Thymus (tissue), 11 donors: ENCODE data around the gene PIP4K2C. TPM values are rescaled to one million over a fixed set of nuclear protein-coding genes. Genes with fewer than 3 reads are reported as not detected.

Experiments used
- DNase-seq, 9 donors: peaks; one replicate each; pipeline ENCODE4 v3.0.0-alpha.2; 2013; ENCODE audit warnings: low spot score in 9 of 9, low read depth in 6 of 9, missing footprints in 1 of 9
- H3K27ac ChIP-seq, 2 donors: one replicate each; pipeline ENCODE4 v1.5.1; 2013; ENCODE audit warnings: control low read depth in 1 of 2, low read depth in 1 of 2, low read length in 1 of 2, mild to moderate bottlenecking in 1 of 2, moderate library complexity in 1 of 2
- H3K27me3 ChIP-seq, 2 donors: one replicate each; pipeline ENCODE4 v1.5.1; 2013; ENCODE audit warnings: low read length in 1 of 2; ENCODE audit not compliant: control insufficient read depth in 2 of 2, insufficient read depth in 1 of 2
- H3K36me3 ChIP-seq, 2 donors: one replicate each; pipeline ENCODE4 v1.5.1; 2013; ENCODE audit warnings: low read length in 1 of 2, mild to moderate bottlenecking in 1 of 2, moderate library complexity in 1 of 2; ENCODE audit not compliant: control insufficient read depth in 2 of 2, insufficient read depth in 2 of 2
- H3K4me1 ChIP-seq, 2 donors: one replicate each; pipeline ENCODE4 v1.5.1; 2013; ENCODE audit warnings: low read length in 2 of 2; ENCODE audit not compliant: control insufficient read depth in 2 of 2, insufficient read depth in 2 of 2
- H3K4me3 ChIP-seq, 2 donors: one replicate each; pipeline ENCODE4 v1.5.1; 2013; ENCODE audit warnings: low read length in 2 of 2, control low read depth in 1 of 2, mild to moderate bottlenecking in 1 of 2
- H3K9me3 ChIP-seq, 2 donors: one replicate each; pipeline ENCODE4 v1.5.1; 2013; ENCODE audit warnings: low read length in 1 of 2, mild to moderate bottlenecking in 1 of 2; ENCODE audit not compliant: control insufficient read depth in 2 of 2, insufficient read depth in 1 of 2
- WGBS: extraction: QIAGEN DNeasy Blood & Tissue Kit; methylation state at CpG from one replicate; pipeline ENCODE4 v1.1.7; 2013; 5-methylcytosine and 5-hydroxymethylcytosine counted together
- polyA plus RNA-seq: library from polyadenylated mRNA; stranded (reverse); fragments of 200-250 nt; gene quantifications from one replicate; pipeline ENCODE4 v1.2.3, GENCODE V29; 2013
- total RNA-seq: library from RNA; stranded (reverse); fragments of 120-200 nt; gene quantifications from one replicate; pipeline ENCODE4 v1.2.4, GENCODE V29; 2013
- donor health status: healthy.

PIP4K2C gene
- total and polyA plus RNA-seq, 2 donors = 8.5 to 14.4 TPM

DNA sequence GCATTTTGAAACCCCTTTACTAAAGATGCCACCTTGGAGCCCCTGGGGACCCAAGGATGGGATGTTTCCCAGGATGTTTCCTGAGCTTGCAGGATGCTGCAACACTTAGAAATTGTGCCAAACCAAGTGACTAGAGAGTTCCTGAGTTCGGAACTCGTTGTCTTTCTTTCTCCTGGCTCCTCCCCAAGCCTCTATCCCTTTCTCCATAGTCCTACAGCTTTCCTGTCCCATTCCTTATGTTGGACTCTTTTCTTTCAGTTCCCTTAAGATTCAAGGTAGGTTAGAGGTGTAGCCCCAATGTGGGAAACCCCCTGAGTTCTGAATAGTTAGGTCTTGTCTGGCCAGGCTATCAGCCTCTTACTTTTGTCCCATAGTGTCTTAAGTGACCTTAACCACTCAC, 42.5 kb upstream of the PIP4K2C start:
- DNase-seq = no peak

DNA sequence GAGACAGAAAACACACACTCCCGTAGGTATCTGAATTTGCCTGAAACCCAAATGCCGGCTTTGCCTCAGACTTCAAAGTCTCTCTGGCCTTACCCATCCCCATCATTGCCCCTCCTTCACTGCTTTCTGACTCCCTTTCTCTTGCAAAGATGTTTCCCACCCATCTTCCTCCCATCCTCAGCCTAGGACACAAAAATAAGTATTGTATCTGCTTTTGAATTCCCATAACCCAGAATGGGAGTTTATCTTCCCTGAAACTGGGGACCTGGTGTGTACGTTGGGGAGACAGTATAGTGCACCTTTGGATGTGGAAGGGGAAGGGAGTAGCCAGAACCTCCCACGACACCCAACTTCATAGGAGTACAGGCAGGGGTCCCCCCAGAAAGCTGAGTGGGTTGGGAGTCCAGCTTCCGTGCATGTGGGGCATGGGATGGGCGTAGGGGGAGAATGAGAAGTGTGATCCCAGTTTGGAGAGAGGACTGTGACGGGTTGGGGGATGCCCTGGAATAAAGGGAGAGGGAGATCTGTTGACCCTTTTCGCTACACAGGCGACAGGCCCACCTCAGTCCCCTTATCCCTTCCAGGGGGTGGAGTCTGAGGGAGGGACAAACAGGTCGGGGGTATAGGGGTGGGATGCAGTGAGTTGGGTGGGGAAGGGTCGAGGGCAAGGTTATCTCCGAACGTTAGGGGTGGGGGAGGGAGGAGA, 41.6 kb upstream of the PIP4K2C start:
- peaks cover 12 to 23% of the 10 kb centered on the region in 2 donors for H3K4me1 ChIP-seq
- WGBS = 47% methylated on average over 13 of the region's 13 CpGs
- DNase-seq = no peak

More for the DNA sequence above, 42.5 kb upstream of the PIP4K2C start:
- H3K36me3 ChIP-seq = no peaks in the 10 kb centered on the region
- no peak overlapping the region for H3K4me3 ChIP-seq
- peaks cover 0 to 5% of the 10 kb centered on the region in 2 donors for H3K9me3 ChIP-seq
- peaks cover 21 to 62% of the 10 kb centered on the region in 2 donors for H3K27me3 ChIP-seq
- WGBS = 75% methylated on average over 2 of the region's 2 CpGs
- H3K27ac ChIP-seq = no peak overlapping the region
- H3K4me1 ChIP-seq = peaks cover 12 to 23% of the 10 kb centered on the region in 2 donors

DNA sequence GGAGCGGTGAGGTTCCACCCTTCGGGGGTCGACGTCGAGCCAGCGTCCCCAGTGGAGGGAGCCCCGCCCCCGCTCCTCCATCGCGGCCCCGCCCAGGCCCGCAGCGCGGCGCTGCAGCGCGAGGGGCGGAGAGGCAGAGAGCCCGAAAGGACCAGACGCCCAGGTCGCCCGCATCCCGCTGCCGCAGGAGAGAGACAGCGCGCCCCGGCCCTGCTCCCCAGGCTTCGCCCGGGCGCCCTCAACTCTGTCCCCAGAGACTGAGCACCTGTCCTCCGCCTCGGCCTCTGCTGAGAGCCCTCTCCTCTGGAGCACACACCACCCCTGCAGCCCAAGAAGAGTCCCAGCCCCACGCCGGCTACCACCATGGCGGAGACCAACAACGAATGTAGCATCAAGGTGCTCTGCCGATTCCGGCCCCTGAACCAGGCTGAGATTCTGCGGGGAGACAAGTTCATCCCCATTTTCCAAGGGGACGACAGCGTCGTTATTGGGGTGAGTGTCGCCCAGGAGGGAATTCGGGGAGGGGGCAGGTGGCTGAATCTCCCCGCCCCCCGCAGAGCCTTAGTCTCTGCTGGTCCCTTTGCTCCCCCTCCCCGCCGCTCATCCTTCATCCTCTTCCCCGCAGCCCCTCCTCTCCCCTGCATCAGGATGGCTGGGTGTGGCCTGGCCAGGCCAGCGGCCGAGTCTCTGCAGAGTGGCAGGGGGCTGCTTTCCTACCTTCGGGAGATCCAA, 40.9 kb upstream of the PIP4K2C start, which contains the start of gene KIF5A:
Gene KIF5A, plus strand, starts transcription at position 136 of the 732 bp plus-strand sequence. Its CDS starts 228 bp downstream, at position 364.
- Histone ChIP-seq H3K9me3 (peaks cover 0 to 8% of the 10 kb centered on the region in 2 donors), H3K27me3 (peaks cover 21 to 77% of the 10 kb centered on the region in 2 donors), H3K4me1 (peaks cover 12 to 23% of the 10 kb centered on the region in 2 donors), H3K4me3 (peak within 1 kb of the TSS; percentile 6 to 47), H3K27ac (no peak within 1 kb of the TSS), H3K36me3 (no peaks in the 10 kb centered on the region)
- 9% methylated on average over 52 of the region's 52 CpGs for WGBS
- DNase-seq = peak in 3 of 9 donors; percentile 37 to 53 (median 48)

More for the DNA sequence above, 41.6 kb upstream of the PIP4K2C start:
- Histone ChIP-seq H3K9me3 (peaks cover 0 to 5% of the 10 kb centered on the region in 2 donors), H3K27me3 (peaks cover 21 to 69% of the 10 kb centered on the region in 2 donors), H3K4me3 (peak overlapping the region in 1 of 2 donors; percentile 47), H3K27ac (no peak overlapping the region), H3K36me3 (no peaks in the 10 kb centered on the region)

DNA sequence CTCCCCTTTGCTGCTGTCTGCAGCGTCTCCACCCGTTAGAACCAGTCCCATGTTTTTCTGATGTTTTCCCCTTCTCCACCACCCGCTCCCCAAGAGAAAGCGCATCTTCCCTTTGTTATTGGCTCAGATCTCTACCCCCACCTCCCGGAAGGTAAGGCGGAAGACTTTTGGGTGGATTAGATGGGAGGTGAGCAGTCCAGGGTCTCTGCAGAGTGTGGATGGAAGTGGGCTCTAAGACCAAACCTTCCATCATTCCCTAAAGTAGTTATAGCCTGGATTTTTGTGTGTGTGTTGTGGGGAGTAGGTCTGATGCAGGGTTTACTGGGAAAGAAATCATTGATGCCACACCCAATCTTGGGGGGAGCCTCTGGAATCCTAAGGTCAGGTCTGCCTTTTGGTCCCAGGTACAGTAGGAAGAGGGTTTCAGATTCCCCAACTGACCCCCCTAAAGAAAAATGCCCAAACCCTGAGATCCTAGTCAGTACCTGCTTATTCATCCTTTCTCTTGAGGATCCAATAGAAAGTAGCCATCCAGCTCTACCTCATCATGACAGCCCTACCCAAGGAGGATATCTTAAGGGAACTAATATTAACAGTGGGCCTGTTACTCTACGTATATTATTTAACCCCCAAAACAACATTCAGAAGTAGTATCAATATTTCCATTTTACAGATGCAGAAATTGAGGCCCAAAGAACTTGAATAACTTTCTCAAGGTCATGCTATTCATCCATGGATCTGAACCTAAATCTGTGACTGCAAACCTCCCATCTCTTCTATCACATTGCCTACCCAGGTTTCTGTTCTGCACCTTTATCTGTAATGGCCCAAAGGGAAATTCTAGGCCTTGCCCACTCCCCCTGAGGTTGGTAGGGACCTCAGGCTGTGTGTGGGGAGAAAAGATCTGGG, 40.1 kb upstream of the PIP4K2C start:
- Histone ChIP-seq H3K27me3 (peaks cover 21 to 77% of the 10 kb centered on the region in 2 donors), H3K27ac (no peak overlapping the region), H3K4me3 (no peak overlapping the region), H3K36me3 (no peaks in the 10 kb centered on the region), H3K9me3 (peaks cover 0 to 8% of the 10 kb centered on the region in 2 donors), H3K4me1 (peaks cover 9 to 18% of the 10 kb centered on the region in 2 donors)
- WGBS = 80% methylated on average over 7 of the region's 7 CpGs
- no peak for DNase-seq

DNA sequence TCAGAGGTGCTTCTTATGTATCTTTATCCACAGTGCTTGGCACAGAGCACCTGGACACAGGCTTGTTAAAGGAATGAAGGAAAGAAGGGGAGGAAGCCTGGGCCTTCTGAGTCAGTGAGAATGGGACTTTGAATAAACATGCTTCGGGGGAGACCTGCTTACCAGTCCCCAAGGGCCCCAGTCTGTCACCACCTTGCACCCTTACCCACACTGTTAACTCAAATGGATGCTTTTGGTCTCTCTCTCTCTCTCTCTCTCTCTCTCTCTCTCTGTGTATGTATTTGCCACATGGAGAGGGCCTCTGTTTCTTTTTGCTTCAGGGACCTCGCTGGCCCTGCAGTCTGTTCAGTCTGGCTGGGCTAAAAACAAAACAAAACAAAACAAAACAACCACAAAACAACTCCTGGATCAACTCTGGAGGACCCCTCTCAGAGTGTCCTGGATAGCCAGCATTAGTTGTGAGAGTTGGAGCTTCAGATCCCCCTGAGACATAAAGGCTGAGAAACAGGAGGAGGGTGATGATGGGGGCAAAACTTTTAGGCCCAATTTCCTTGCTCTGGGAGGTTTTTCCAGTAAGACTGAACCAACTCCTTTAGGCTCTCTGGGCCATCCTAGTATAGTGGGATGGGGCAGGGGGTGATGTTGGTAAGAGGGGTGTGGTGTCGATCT, 39.2 kb upstream of the PIP4K2C start:
- no peaks in the 10 kb centered on the region for H3K36me3 ChIP-seq
- WGBS = 95% methylated on average over 3 of the region's 3 CpGs
- H3K27ac ChIP-seq = no peak overlapping the region
- peaks cover 21 to 77% of the 10 kb centered on the region in 2 donors for H3K27me3 ChIP-seq
- DNase-seq = no peak
- H3K9me3 ChIP-seq = peaks cover 0 to 5% of the 10 kb centered on the region in 2 donors
- H3K4me3 ChIP-seq = no peak overlapping the region
- H3K4me1 ChIP-seq = peaks cover 3 to 12% of the 10 kb centered on the region in 2 donors

DNA sequence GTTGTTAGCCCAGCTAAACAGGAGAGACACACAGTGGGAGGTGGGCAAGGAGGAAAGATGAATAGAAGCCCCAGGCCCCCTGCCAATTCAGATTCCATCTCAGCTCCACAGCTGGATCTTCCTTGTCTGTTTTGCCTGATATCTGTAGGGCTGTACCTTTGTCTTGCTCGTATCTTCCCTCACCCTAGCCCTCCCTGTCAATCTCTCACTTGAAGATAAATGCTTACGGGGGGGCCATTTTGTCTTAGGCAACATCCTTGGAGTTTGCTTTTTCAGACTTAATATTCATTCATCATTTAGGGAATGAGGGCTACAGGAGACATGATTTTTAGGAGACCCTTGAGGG, 38.7 kb upstream of the PIP4K2C start:
- DNase-seq = no peak

DNA sequence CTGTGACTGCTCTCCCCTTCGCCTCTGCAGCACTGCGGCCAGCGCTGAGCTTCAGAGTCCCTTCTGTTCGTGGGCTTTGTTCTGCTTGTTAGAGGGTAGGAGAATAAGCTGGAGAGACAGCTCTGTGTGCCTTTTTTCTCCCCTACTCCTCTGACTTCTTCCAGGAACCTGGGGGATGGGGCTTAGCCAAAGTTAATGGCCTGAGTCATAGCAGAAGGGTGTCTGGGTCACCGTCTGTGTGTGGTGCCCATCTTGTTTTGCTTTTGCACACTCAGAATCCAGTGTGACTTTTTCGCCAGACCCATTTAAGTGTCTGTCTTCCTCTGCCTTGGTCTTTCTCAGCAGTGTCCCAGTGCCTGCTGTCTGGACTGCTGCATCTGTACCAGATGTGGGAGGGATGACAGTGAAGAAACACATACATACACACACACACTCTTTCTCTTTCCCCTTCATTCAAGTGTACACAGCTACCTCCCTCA, 38.1 kb upstream of the PIP4K2C start:
- no peak for DNase-seq
- Histone ChIP-seq H3K9me3 (peaks cover 0 to 2% of the 10 kb centered on the region in 2 donors), H3K4me3 (no peak overlapping the region), H3K4me1 (peaks cover 3 to 10% of the 10 kb centered on the region in 2 donors), H3K27me3 (peaks cover 19 to 71% of the 10 kb centered on the region in 2 donors), H3K27ac (no peak overlapping the region), H3K36me3 (no peaks in the 10 kb centered on the region)
- WGBS = 85% methylated on average over 6 of the region's 6 CpGs

More for the DNA sequence above, 38.7 kb upstream of the PIP4K2C start:
- Histone ChIP-seq H3K27me3 (peaks cover 21 to 77% of the 10 kb centered on the region in 2 donors), H3K36me3 (no peaks in the 10 kb centered on the region), H3K9me3 (peaks cover 0 to 2% of the 10 kb centered on the region in 2 donors), H3K27ac (no peak overlapping the region), H3K4me3 (no peak overlapping the region), H3K4me1 (peaks cover 3 to 10% of the 10 kb centered on the region in 2 donors)
- WGBS = 92% methylated on average over 2 of the region's 2 CpGs
